ENCODE results near the gene RABGGTA. TPM values are rescaled to one million over a fixed set of nuclear protein-coding genes. Genes with fewer than 3 reads are reported as not detected.
"Not testable (repeated sequence)": the region's sequence is repeated elsewhere in the genome, so short reads cannot be mapped to it uniquely, and the experiment has no call there.

RABGGTA gene
- total RNA-seq, 1 experiment from 2014 or later: 27.1 TPM

GRCh38 chr14:24226473-24226872 lies 44.9 kb downstream of the RABGGTA start:
- no peaks in the 10 kb centered on the region for H3K9me3 Mint-ChIP-seq (ENCODE audit: unreplicated experiment)
- intact Hi-C loops (cut with micrococcal nuclease; ENCODE audit: unreplicated experiment): no loop called here
- no peaks in the 10 kb centered on the region for H3K4me1 ChIP-seq
- no peaks in the 10 kb centered on the region for H3K9me3 ChIP-seq
- ChIA-PET POLR2A (no interaction called here), CTCF (no interaction called here)
- H3K27ac Mint-ChIP-seq (ENCODE audit: unreplicated experiment): no peak overlapping the region
- DNase-seq: no peak
- TF ChIP-seq CTCF (IDR thresholded peaks at IDR 0.05; ENCODE audit: insufficient read depth in 1 of 2, low read depth in 1 of 2, low read length in 1 of 2, severe bottlenecking in 1 of 2, unreplicated experiment in 1 of 2): no peak
- H3K36me3 Mint-ChIP-seq (ENCODE audit: insufficient read depth, unreplicated experiment): peaks cover 37% of the 10 kb centered on the region
- no peaks in the 10 kb centered on the region for H3K27me3 Mint-ChIP-seq (ENCODE audit: insufficient read depth, unreplicated experiment)
- H3K4me3 Mint-ChIP-seq (ENCODE audit: unreplicated experiment): no peak overlapping the region
- H3K27me3 ChIP-seq (replicated peaks; ENCODE audit: control insufficient read depth, insufficient read depth, low read length): no peaks in the 10 kb centered on the region
- no peak overlapping the region for H3K4me3 ChIP-seq (ENCODE audit: low read depth, low read length)
- peaks cover 6% of the 10 kb centered on the region for H3K4me1 Mint-ChIP-seq (ENCODE audit: low read depth, unreplicated experiment)
- BruUV-seq (replicated peaks): no TSS peak
- no peaks in the 10 kb centered on the region for H3K36me3 ChIP-seq (ENCODE audit: control insufficient read depth, insufficient read depth, low read length)

- no peaks in the 10 kb centered on the region for H3K36me3 ChIP-seq (ENCODE audit: control insufficient read depth, insufficient read depth, low read length)
- no peaks in the 10 kb centered on the region for H3K4me1 ChIP-seq
- no peaks in the 10 kb centered on the region for H3K27me3 Mint-ChIP-seq (ENCODE audit: insufficient read depth, unreplicated experiment)
- ChIA-PET POLR2A (no interaction called here), CTCF (no interaction called here)
- H3K4me3 ChIP-seq (ENCODE audit: low read depth, low read length): no peak overlapping the region
- peaks cover 6% of the 10 kb centered on the region for H3K4me1 Mint-ChIP-seq (ENCODE audit: low read depth, unreplicated experiment)
- no peaks in the 10 kb centered on the region for H3K9me3 ChIP-seq
- H3K27me3 ChIP-seq (replicated peaks; ENCODE audit: control insufficient read depth, insufficient read depth, low read length): no peaks in the 10 kb centered on the region
- no peaks in the 10 kb centered on the region for H3K9me3 Mint-ChIP-seq (ENCODE audit: unreplicated experiment)
- intact Hi-C loops (cut with micrococcal nuclease; ENCODE audit: unreplicated experiment): no loop called here
- no peak for DNase-seq
- no peak overlapping the region for H3K4me3 Mint-ChIP-seq (ENCODE audit: unreplicated experiment)
- no TSS peak for BruUV-seq (replicated peaks)
- TF ChIP-seq CTCF (IDR thresholded peaks at IDR 0.05; ENCODE audit: insufficient read depth in 1 of 2, low read depth in 1 of 2, low read length in 1 of 2, severe bottlenecking in 1 of 2, unreplicated experiment in 1 of 2): no peak
- no peak overlapping the region for H3K27ac Mint-ChIP-seq (ENCODE audit: unreplicated experiment)
- peaks cover 39% of the 10 kb centered on the region for H3K36me3 Mint-ChIP-seq (ENCODE audit: insufficient read depth, unreplicated experiment)
These were observed 46.8 kb downstream of the RABGGTA start for GRCh38 chr14:24224618-24225071.

GRCh38 chr14:24222987-24223386 lies 48.4 kb downstream of the RABGGTA start:
- CTCF ChIA-PET; H3K9me3 Mint-ChIP-seq (ENCODE audit: unreplicated experiment); H3K36me3 ChIP-seq (ENCODE audit: control insufficient read depth, insufficient read depth, low read length); H3K27me3 ChIP-seq (replicated peaks; ENCODE audit: control insufficient read depth, insufficient read depth, low read length); DNase-seq; intact Hi-C loops (cut with micrococcal nuclease; ENCODE audit: unreplicated experiment); BruUV-seq (replicated peaks); H3K4me1 Mint-ChIP-seq (ENCODE audit: low read depth, unreplicated experiment); H3K9me3 ChIP-seq; H3K27ac Mint-ChIP-seq (ENCODE audit: unreplicated experiment); H3K4me3 Mint-ChIP-seq (ENCODE audit: unreplicated experiment); POLR2A ChIA-PET; H3K4me3 ChIP-seq (ENCODE audit: low read depth, low read length); H3K4me1 ChIP-seq; H3K27me3 Mint-ChIP-seq (ENCODE audit: insufficient read depth, unreplicated experiment): not testable (repeated sequence)
- H3K36me3 Mint-ChIP-seq (ENCODE audit: insufficient read depth, unreplicated experiment): peaks cover 39% of the 10 kb centered on the region

GRCh38 chr14:24219521-24219920 lies 51.9 kb downstream of the RABGGTA start:
- Histone ChIP-seq H3K36me3 (ENCODE audit: control insufficient read depth, insufficient read depth, low read length) (no peaks in the 10 kb centered on the region; the same call in none of the 2 replicates), H3K4me1 (peaks cover 1% of the 10 kb centered on the region; the same call in 1 of the 2 replicates), H3K27me3 (replicated peaks; ENCODE audit: control insufficient read depth, insufficient read depth, low read length) (no peaks in the 10 kb centered on the region), H3K4me3 (ENCODE audit: low read depth, low read length) (no peak overlapping the region), H3K9me3 (no peaks in the 10 kb centered on the region)
- no TSS peak for BruUV-seq (replicated peaks)
- Mint-ChIP-seq H3K4me1 (ENCODE audit: low read depth, unreplicated experiment) (peaks cover 7% of the 10 kb centered on the region), H3K9me3 (ENCODE audit: unreplicated experiment) (no peaks in the 10 kb centered on the region), H3K36me3 (ENCODE audit: insufficient read depth, unreplicated experiment) (peaks cover 29% of the 10 kb centered on the region), H3K27me3 (ENCODE audit: insufficient read depth, unreplicated experiment) (no peaks in the 10 kb centered on the region), H3K4me3 (ENCODE audit: unreplicated experiment) (no peak overlapping the region), H3K27ac (ENCODE audit: unreplicated experiment) (no peak overlapping the region)
- CTCF ChIA-PET: no interaction called here
- DNase-seq: no peak
- intact Hi-C loops (cut with micrococcal nuclease; ENCODE audit: unreplicated experiment): no loop called here
- POLR2A ChIA-PET: no interaction called here
- no peak for TF ChIP-seq CTCF (IDR thresholded peaks at IDR 0.05; ENCODE audit: insufficient read depth in 1 of 2, low read depth in 1 of 2, low read length in 1 of 2, severe bottlenecking in 1 of 2, unreplicated experiment in 1 of 2)
